GM12801 (cell line): ENCODE measurements around the gene NPIPB2.

Experiments used
- CTCF ChIP-seq: IDR thresholded peaks from one replicate; pipeline ENCODE4 v1.5.1; 2011; ENCODE audit warnings: control low read depth; ENCODE audit not compliant: insufficient read length; ENCODE audit errors: extremely low read depth

Gene NPIPB2

GRCh38 chr16:11978080-11978479 is 36.2 kb upstream of the NPIPB2 start:
- TF ChIP-seq CTCF: no peak

GRCh38 chr16:11977376-11978041 is 35.7 kb upstream of the NPIPB2 start:
- TF ChIP-seq CTCF: no peak

- no peak for TF ChIP-seq CTCF
Observed at GRCh38 chr16:11976850-11977375, 35.1 kb upstream of the NPIPB2 start.

DNA sequence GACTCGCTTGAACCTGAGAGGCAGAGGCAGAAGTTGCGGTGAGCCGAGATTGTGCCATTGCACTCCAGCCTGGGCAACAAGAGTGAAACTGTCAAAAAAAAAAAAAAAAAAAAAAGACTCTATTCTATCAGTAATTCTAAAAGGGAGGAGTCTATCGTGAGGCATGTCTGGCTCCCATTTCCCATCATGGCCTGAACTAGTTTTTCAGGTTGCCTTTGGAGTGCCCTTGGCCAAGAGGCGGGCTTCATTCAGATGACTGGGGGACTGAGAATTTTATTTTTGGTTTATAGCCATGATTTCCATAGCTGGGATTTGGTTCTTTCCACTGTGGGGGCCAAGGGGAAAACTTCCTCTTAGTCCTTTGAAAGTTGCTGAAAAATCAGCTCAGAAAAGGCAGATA is 31.2 kb upstream of the NPIPB2 start:
- no peak for TF ChIP-seq CTCF

- TF ChIP-seq CTCF: no peak
Observed at GRCh38 chr16:11972128-11972527, 30.3 kb upstream of the NPIPB2 start.

DNA sequence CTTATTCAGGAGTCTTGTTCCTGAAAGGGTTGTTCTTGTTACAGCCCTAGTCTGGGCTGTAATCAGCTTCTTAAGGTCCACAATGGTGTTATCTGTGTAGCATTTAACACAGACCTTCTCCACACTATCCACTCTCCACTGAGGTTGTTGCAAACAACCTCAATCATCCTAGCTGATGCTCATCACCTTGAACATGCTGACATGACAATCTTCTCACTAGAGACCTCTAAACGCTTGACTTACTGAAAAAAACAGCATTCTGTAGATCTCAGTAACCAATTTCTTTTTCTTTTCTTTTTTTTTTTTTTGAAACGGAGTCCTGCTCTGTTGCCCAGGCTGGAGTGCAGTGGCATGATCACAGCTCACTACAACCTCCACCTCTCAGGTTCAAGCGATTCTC is 26.7 kb upstream of the NPIPB2 start:
- no peak for TF ChIP-seq CTCF

GRCh38 chr16:11967195-11967911 is 25.5 kb upstream of the NPIPB2 start:
- TF ChIP-seq CTCF: no peak
